IMR-90 (cell line): ENCODE data around the gene TAS1R1. TPM values are rescaled to one million over a fixed set of nuclear protein-coding genes. Genes with fewer than 3 reads are reported as not detected.

ENCODE experiments used
- ATAC-seq: fragments of 200-7000 bp; cut with Tn5 transposase; 2 replicates; pipeline ENCODE4 v1.9.1; 2020; ENCODE audit warnings: low read depth, mild to moderate bottlenecking, moderate library complexity
- BruUV-seq: library from RNA; stranded (reverse); fragments of 400-500 nt; replicated peaks from 2 replicates; lab custom pipeline; 2021; lab: Mats Ljungman, UMichigan
- CTCF ChIA-PET: fragments of 300-600 bp; formaldehyde crosslinking; extraction: SDS; loops from one replicate; lab custom pipeline; 2021; ENCODE audit warnings: antibody characterized with exemption; lab: Yijun Ruan, JAX
- POLR2A ChIA-PET: fragments of 300-600 bp; sonication (Branson Sonifier 250); formaldehyde crosslinking; loops from one replicate; lab custom pipeline; 2022; ENCODE audit warnings: antibody characterized with exemption; ENCODE audit not compliant: unreplicated experiment; lab: Charles Lee
- DNase-seq: peaks from one replicate; pipeline ENCODE4 v3.0.0; 2013
- H2AFZ ChIP-seq: replicated peaks from 2 replicates; pipeline ENCODE3; 2013; ENCODE audit warnings: low read length, mild to moderate bottlenecking; ENCODE audit not compliant: poor library complexity
- H2AK5ac ChIP-seq: 2 replicates; pipeline ENCODE4 v1.6.1; 2013; ENCODE audit warnings: low read depth, low read length, inconsistent platforms
- H2AK9ac ChIP-seq: replicated peaks from 2 replicates; pipeline ENCODE3; 2013; ENCODE audit warnings: mild to moderate bottlenecking, low read depth, low read length, moderate library complexity; ENCODE audit not compliant: poor library complexity
- H2BK120ac ChIP-seq: 2 replicates; pipeline ENCODE4 v1.6.1; 2013; ENCODE audit warnings: low read depth, low read length, inconsistent platforms
- H2BK15ac ChIP-seq: 3 replicates; pipeline ENCODE4 v1.6.1; 2013; ENCODE audit warnings: low read depth, low read length, inconsistent platforms
- H2BK20ac ChIP-seq: 2 replicates; pipeline ENCODE4 v1.6.1; 2013; ENCODE audit warnings: low read depth, mild to moderate bottlenecking, inconsistent platforms, low read length, moderate library complexity
- H2BK5ac ChIP-seq: 2 replicates; pipeline ENCODE4 v1.6.1; 2013; ENCODE audit warnings: mild to moderate bottlenecking, low read depth, low read length, inconsistent platforms; ENCODE audit not compliant: poor library complexity, severe bottlenecking
- H3K14ac ChIP-seq: replicated peaks from 2 replicates; pipeline ENCODE4 v1.6.1; 2013; ENCODE audit warnings: low read depth, low read length, inconsistent platforms
- H3K18ac ChIP-seq: 2 replicates; pipeline ENCODE4 v1.6.1; 2013; ENCODE audit warnings: low read depth, low read length, control low read depth
- H3K23ac ChIP-seq: 2 replicates; pipeline ENCODE4 v1.6.1; 2013; ENCODE audit warnings: low read depth, low read length, inconsistent platforms
- H3K27ac ChIP-seq: 2 replicates; pipeline ENCODE4 v1.5.1; 2013; ENCODE audit warnings: mild to moderate bottlenecking, control low read depth, low read length; ENCODE audit not compliant: insufficient read depth
- H3K27me3 ChIP-seq: 2 replicates; pipeline ENCODE4 v1.6.1; 2013; ENCODE audit warnings: low read length; ENCODE audit not compliant: control insufficient read depth, insufficient read depth
- H3K36me3 ChIP-seq: 2 replicates; pipeline ENCODE4 v1.6.1; 2013; ENCODE audit warnings: low read length, mixed read lengths; ENCODE audit not compliant: control insufficient read depth, insufficient read depth
- H3K4ac ChIP-seq: 2 replicates; pipeline ENCODE4 v1.6.1; 2013; ENCODE audit warnings: low read depth, low read length, inconsistent platforms
- H3K4me1 ChIP-seq: 2 replicates; pipeline ENCODE4 v1.6.1; 2013; ENCODE audit warnings: low read length, mixed read lengths; ENCODE audit not compliant: control insufficient read depth, insufficient read depth
- H3K4me2 ChIP-seq: 2 replicates; pipeline ENCODE4 v1.6.1; 2013; ENCODE audit warnings: low read depth, mild to moderate bottlenecking, control low read depth, low read length, moderate library complexity
- H3K4me3 ChIP-seq: 2 replicates; pipeline ENCODE4 v1.5.1; 2013; ENCODE audit warnings: low read depth, mild to moderate bottlenecking, control low read depth, low read length, moderate library complexity; ENCODE audit not compliant: insufficient read depth
- H3K56ac ChIP-seq: 2 replicates; pipeline ENCODE4 v1.6.1; 2013; ENCODE audit warnings: low read length, inconsistent platforms; ENCODE audit not compliant: insufficient read depth; ENCODE audit errors: extremely low read depth
- H3K79me1 ChIP-seq, 2 experiments: 2 replicates each; pipeline ENCODE4 v1.6.1; 2013; ENCODE audit warnings: low read length in 2 of 2, inconsistent platforms in 1 of 2, low read depth in 1 of 2
- H3K9ac ChIP-seq: 2 replicates; pipeline ENCODE4 v1.6.1; 2013; ENCODE audit warnings: low read depth, low read length, control low read depth
- H3K9me1 ChIP-seq: 2 replicates; pipeline ENCODE4 v1.6.1; 2013; ENCODE audit warnings: low read length, inconsistent platforms; ENCODE audit not compliant: insufficient read depth
- H3K9me3 ChIP-seq: 2 replicates; pipeline ENCODE4 v1.6.1; 2013; ENCODE audit warnings: low read length; ENCODE audit not compliant: control insufficient read depth, insufficient read depth
- H4K20me1 ChIP-seq: 2 replicates; pipeline ENCODE4 v1.6.1; 2013; ENCODE audit warnings: low read length, inconsistent platforms; ENCODE audit not compliant: insufficient read depth
- H4K5ac ChIP-seq: 2 replicates; pipeline ENCODE4 v1.6.1; 2013; ENCODE audit warnings: mild to moderate bottlenecking, low read depth, low read length, control low read depth
- H4K8ac ChIP-seq, 2 experiments: 2 replicates each; pipeline ENCODE4 v1.6.1; 2013; ENCODE audit warnings: low read depth in 2 of 2, low read length in 2 of 2, control low read depth in 1 of 2, inconsistent platforms in 1 of 2
- H4K91ac ChIP-seq: 2 replicates; pipeline ENCODE4 v1.6.1; 2013; ENCODE audit warnings: low read depth, low read length, inconsistent platforms; ENCODE audit not compliant: insufficient read depth
- BHLHE40 ChIP-seq: fragments of 150-350 bp; IDR thresholded peaks from 2 replicates; pipeline ENCODE4 v1.6.1; 2016; ENCODE audit warnings: mild to moderate bottlenecking, low read depth, low read length
- CEBPB ChIP-seq: IDR thresholded peaks from 2 replicates; pipeline ENCODE4 v1.6.1; 2012; ENCODE audit warnings: low read depth, low read length, improper control_type of control experiment
- CHD1 ChIP-seq: IDR thresholded peaks from 2 replicates; pipeline ENCODE4 v1.6.1; 2012; ENCODE audit warnings: low read depth, low read length, improper control_type of control experiment
- ELK1 ChIP-seq: fragments of 150-350 bp; IDR thresholded peaks from 2 replicates; pipeline ENCODE4 v1.6.1; 2016; ENCODE audit warnings: low read depth, mild to moderate bottlenecking, low read length, moderate library complexity, borderline replicate concordance
- FOS ChIP-seq: fragments of 150-350 bp; IDR thresholded peaks from 2 replicates; pipeline ENCODE4 v1.6.1; 2016; ENCODE audit warnings: low read depth, low read length
- MAZ ChIP-seq: IDR thresholded peaks from 2 replicates; pipeline ENCODE4 v1.6.1; 2012; ENCODE audit warnings: low read depth, mild to moderate bottlenecking, low read length, improper control_type of control experiment, moderate library complexity, borderline replicate concordance
- MXI1 ChIP-seq: IDR thresholded peaks from 2 replicates; pipeline ENCODE4 v1.6.1; 2012; ENCODE audit warnings: low read depth, mild to moderate bottlenecking, low read length, moderate library complexity, borderline replicate concordance
- NFE2L2 ChIP-seq: fragments of 150-350 bp; IDR thresholded peaks from 2 replicates; pipeline ENCODE4 v1.6.1; 2016; ENCODE audit warnings: low read depth, mild to moderate bottlenecking, low read length
- POLR2A ChIP-seq: IDR thresholded peaks from 2 replicates; pipeline ENCODE4 v1.6.1; 2012; ENCODE audit warnings: mild to moderate bottlenecking, low read depth, low read length
- RAD21 ChIP-seq: IDR thresholded peaks from 2 replicates; pipeline ENCODE4 v1.6.1; 2012; ENCODE audit warnings: low read length, improper control_type of control experiment
- RCOR1 ChIP-seq: IDR thresholded peaks from 2 replicates; pipeline ENCODE4 v1.6.1; 2012; ENCODE audit warnings: mild to moderate bottlenecking, low read length, improper control_type of control experiment; ENCODE audit not compliant: insufficient replicate concordance
- RFX5 ChIP-seq: IDR thresholded peaks from 2 replicates; pipeline ENCODE4 v1.8.0; 2012; ENCODE audit warnings: low read depth, mild to moderate bottlenecking, low read length, moderate library complexity
- USF2 ChIP-seq: fragments of 150-350 bp; IDR thresholded peaks from 2 replicates; pipeline ENCODE4 v1.6.1; 2017; ENCODE audit warnings: mild to moderate bottlenecking, antibody characterized with exemption, low read length, low read depth
- WGBS, 2 experiments: methylation state at CpG; one replicate each; pipeline versions ENCODE4 v1.1.5 to v1.1.7; 2013; ENCODE audit warnings: missing lambda C conversion rate in 2 of 2; ENCODE audit not compliant: insufficient read length in 1 of 2; ENCODE audit errors: extremely low coverage in 2 of 2; 5-methylcytosine and 5-hydroxymethylcytosine counted together
- dilution Hi-C: fragments of 300-500 bp; cut with HindIII; formaldehyde crosslinking; loops from one replicate; pipeline ENCODE4 v1.14.3; 2018; ENCODE audit warnings: low sequenced_read_pairs; ENCODE audit not compliant: unreplicated experiment
- in situ Hi-C: fragments of 300-500 bp; cut with MboI; formaldehyde crosslinking; loops from 3 replicates; pipeline ENCODE4 v1.14.3; 2019; ENCODE audit warnings: low sequenced_read_pairs, inconsistent platforms, mixed read lengths
- intact Hi-C: fragments of 100-400 bp; cut with micrococcal nuclease; formaldehyde crosslinking; loops from 2 replicates; pipeline ENCODE4 v1.10.0; 2022
- polyA plus RNA-seq, 3 experiments: library from polyadenylated mRNA; depleted of rRNA; stranded (reverse); fragments of >200 nt; gene quantifications; 2 replicates each; pipeline ENCODE4 v1.2.3, GENCODE V29; 2012; ENCODE audit warnings: low replicate concordance in 1 of 3
- total RNA-seq: library from RNA; depleted of rRNA; stranded (reverse); fragments of >200 nt; gene quantifications from 2 replicates; pipeline ENCODE4 v1.2.3, GENCODE V29; 2012

The TAS1R1 gene
- total and polyA plus RNA-seq, 2 of the 4 experiments (the other 2 are of a cell fraction): 0.05 TPM; not detected in 1

DNA sequence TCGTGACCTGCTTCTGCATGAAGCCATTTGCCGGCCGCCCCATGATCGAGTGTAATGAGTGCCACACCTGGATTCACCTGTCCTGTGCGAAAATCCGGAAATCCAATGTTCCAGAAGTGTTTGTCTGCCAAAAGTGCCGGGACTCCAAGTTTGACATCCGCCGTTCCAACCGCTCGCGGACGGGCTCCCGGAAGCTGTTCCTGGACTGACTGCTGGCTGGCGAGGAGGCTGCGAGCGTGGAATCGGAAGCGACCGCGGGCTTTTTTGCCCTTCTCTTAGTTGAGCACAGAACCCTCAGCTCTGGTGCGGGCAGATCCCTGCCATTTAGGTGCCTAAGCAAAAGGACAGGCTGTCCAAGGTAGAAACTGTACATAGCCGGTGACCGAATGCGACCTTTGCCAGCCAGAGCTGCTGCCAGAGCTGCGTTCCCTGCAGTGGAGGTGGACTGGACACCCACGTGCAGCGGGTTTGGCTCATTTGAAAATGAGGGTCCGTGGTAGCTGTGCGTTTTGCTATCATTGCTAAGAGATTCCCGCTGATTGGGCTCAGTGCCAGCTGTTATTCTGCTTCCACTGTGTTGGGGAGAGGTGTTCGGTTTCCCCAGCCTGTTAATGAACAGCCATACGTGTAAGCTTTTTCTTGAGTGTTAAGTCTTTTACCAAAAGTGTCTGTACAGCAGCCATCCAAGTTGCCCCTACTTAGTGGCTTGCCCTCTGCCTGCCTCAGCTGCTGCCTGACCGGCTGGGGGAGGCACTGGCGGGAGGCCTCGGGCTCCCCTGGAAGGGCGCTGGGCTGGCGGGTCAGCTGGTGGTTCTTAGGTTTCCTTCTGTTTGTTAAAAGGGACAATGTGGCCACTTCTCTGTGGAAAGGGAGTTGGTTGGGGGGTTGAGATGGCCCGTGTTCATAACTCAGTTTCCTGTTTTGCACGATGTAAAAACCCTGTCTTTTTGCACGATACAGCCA, 66.6 kb downstream of the TAS1R1 start (continued):
- no peak for TF ChIP-seq FOS
- TF ChIP-seq RCOR1: no peak

DNA sequence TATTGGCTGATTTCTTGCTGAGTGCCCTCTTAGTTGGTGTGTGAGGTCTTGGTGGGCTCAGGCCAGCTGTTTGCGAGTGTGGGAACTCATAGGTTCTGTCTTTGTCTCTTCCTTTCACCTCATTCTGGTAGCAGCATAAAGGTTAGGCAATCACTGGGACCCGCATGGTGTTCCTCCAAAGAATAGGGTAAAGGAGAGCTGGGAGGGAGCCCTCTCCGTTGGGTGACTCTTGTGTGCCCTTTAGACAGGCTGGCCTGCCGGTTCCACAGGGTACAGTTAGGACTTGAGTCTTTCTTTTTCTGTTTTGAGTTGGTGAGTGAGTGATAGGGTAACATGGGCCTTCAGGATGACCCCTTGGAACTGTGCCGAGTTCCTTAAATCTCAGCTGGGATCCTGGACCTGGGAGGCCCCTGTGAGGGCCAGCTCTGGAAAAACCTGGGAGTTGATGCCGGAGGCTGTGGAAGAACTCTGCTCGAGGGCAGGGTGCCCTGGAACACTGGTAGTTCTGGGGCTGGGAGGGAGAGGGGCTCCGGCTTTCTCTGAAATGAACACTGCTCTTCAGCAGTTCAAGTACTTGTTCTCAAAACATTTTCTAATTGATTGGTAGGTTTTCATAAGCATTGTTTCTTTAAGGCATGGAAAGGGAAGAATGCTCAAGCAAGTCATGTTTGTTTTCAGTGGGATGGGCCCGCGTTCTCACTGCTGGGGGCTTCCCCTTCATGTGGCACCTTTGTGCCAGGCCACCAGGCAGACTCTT, 67.5 kb downstream of the TAS1R1 start:
- intact Hi-C loops: no loop called here
- ChIA-PET CTCF (no interaction called here), POLR2A (no interaction called here)
- ATAC-seq (no peak), DNase-seq (no peak)
- Histone ChIP-seq H2AK5ac (no peak overlapping the region), H3K56ac (no peak overlapping the region), H3K36me3 (peaks cover 53% of the 10 kb centered on the region), H3K9ac (no peak overlapping the region), H3K4ac (no peak overlapping the region), H3K4me1 (peaks cover 6% of the 10 kb centered on the region), H3K79me1 (peaks cover 39 to 84% of the 10 kb centered on the region in 2 experiments), H2AK9ac (no peak overlapping the region), H3K27me3 (no peaks in the 10 kb centered on the region), H3K9me3 (no peaks in the 10 kb centered on the region), H3K4me2 (no peak overlapping the region), H3K9me1 (peaks cover 4% of the 10 kb centered on the region), H2AFZ (no peak overlapping the region), H3K18ac (no peak overlapping the region), H3K27ac (no peak overlapping the region), H3K4me3 (no peak overlapping the region), H4K5ac (no peak overlapping the region), H2BK120ac (no peak overlapping the region), H4K8ac (no peak overlapping the region), H3K23ac (no peak overlapping the region), H4K91ac (no peak overlapping the region), H2BK5ac (no peak overlapping the region), H2BK20ac (no peak overlapping the region), H3K14ac (no peak overlapping the region), H4K20me1 (peaks cover 62% of the 10 kb centered on the region), H2BK15ac (no peak overlapping the region)
- 76% methylated on average over 2 of the region's 10 CpGs; no CpG with 5 or more reads in 1 of the 2 experiments for WGBS, 2 experiments
- dilution Hi-C loops: no loop called here
- in situ Hi-C loops: no loop called here
- BruUV-seq: no TSS peak
- TF ChIP-seq MAZ: no peak
- no peak for TF ChIP-seq USF2
- TF ChIP-seq POLR2A: no peak
- TF ChIP-seq ELK1: no peak
- TF ChIP-seq RFX5: no peak
- no peak for TF ChIP-seq NFE2L2
- no peak for TF ChIP-seq FOS
- no peak for TF ChIP-seq BHLHE40
- TF ChIP-seq MXI1: no peak
- TF ChIP-seq CEBPB: no peak
- no peak for TF ChIP-seq RCOR1
- no peak for TF ChIP-seq CHD1
- TF ChIP-seq RAD21: no peak
